GM18499 (cell line): Measurements from ENCODE around the gene AP1S2.
"Not testable (repeated sequence)": the region's sequence is repeated elsewhere in the genome, so short reads cannot be mapped to it uniquely, and the experiment has no call there.

ENCODE experiments used
- ATAC-seq: cut with Tn5 transposase; IDR thresholded peaks from one replicate; pipeline ENCODE4 v1.9.1; 2021; ENCODE audit warnings: moderate number of reproducible peaks; ENCODE audit not compliant: insufficient read depth, unreplicated experiment

The AP1S2 gene

DNA sequence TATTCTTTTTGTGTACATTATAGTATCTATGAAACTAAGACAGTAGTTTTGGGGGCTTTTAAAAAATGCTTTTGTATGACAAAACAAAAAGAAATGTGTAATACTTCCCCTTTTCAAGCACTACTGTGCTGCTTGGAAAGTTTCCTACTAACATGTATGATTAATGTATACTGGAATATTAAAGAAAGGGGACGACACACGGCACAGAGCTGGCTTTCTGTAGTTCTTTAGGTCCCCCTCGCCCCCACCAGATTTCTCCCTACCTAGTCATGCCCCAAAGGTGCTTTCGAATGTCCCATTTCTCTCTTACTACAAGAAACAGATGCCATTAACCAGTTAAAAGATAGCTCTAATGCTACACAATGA is 1.6 kb upstream of the AP1S2 start:
- ATAC-seq: no peak

DNA sequence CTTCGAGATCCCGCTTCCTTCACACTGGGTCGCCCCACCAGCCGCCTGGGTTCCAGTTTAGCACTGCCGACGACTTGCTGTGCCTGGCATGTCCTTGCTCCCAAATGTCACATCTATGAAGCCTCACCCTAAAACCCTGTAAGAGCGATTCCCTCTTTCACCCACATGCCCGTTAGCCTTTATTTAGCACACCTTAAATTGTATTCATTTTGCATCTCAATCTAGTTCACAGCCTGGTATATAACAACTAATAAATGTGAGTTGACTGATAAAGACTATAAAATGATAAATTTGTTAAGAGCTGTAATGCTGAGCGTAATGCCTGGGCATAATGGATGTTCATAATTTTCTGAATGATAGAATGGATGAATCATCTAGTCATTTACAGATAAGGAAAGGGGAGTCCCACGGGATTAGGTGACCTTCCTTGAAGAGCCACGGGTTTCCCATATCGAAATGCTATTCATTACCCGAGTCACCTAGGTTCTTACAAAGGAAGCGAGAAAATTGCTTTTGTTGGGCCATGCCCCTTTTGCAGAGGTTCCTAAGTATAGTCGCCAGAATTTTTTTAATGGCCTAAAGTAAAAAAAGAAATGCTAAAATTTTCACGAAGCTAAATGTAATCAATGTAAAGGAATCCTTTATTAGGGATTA is 1.1 kb upstream of the AP1S2 start:
- ATAC-seq: no peak

DNA sequence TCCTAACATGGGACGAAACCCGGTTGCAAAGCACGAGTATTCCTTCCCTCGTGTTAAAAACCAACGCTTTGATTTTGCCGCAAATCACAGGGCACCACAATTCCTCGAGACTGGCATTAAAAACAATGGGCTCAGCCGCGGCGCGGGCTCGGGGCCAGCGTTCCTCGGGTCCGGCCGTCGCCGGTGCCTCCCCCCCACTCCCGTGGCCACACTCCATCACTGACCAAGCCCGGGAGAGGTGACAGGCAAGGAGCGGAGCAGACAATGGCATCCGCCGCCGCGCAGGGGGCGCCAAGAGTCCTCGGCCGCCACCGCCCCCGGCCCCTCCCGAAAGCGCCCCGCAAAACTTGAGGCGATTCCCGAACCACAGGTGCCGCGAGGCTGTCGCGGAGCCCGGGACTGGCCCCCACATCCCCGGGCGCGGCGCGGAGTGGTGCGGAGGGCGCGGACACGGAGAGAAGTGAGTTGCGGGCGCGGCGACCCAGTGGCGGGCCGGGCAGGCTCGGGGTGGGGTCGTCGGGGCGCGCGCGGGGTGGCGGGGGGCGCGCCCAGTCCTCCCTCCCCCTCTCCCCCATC is 445 bp downstream of the AP1S2 start:
- ATAC-seq: peak; percentile 15

DNA sequence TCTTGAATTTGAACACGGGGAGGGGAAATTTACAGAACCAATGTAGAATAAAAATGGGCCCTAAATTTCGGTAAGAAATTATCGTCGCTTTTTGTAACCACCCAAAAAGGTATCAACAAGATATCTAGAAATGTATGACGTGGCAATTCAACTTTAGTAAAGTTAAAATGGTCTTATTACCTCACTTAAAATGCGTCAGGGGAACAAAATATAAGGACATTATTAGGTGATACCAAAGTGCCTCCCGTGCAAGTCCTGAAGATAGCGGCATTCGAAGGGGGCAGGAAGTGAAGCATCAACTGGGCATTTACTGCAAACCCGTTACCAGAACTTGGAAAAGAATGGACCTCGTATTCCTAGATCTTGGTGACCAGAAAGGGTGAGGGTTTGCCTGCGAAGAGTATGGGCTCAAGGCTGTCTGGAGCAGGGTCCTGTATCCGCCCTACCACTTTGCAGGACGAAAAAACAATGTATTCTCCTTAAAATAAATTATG is 980 bp downstream of the AP1S2 start:
- ATAC-seq: no peak

DNA sequence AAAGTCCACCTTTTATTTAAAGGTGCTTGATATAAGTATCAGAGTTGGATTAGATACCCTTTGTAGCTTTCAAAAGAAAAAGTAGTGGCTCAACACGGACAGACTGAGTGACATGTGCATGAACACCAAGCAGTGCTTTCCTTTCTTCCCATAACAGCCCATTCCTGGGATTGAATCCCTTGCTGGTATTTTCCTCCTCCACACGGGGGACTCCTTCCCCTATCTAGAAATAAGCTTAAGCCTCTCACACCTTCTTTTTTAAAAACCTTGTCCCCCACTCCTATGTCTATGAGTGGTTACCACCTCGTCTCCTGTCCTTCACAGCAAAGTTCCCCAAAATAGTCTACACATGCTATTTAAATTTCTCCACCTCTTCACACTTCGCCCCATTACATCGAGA is 5.1 kb downstream of the AP1S2 start:
- no peak for ATAC-seq

DNA sequence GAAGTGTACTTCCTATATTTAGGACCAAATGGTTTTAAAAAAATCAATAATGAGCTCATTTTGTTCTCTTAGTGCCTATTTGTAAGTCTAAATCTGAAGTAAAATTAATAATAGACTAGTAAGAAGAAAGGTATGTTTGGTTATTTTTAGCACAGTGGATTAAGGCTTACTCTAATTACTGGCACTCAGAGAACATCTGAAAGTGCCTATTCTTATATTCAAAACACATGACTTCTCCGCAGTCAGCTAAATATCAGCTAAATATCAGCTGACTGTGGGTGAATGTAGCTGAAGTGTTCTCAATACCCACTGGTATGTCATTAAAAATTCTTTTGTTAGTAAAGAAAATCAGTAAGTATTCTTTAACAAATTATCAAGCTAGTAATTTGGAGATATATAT is 6.0 kb downstream of the AP1S2 start:
- no peak for ATAC-seq

DNA sequence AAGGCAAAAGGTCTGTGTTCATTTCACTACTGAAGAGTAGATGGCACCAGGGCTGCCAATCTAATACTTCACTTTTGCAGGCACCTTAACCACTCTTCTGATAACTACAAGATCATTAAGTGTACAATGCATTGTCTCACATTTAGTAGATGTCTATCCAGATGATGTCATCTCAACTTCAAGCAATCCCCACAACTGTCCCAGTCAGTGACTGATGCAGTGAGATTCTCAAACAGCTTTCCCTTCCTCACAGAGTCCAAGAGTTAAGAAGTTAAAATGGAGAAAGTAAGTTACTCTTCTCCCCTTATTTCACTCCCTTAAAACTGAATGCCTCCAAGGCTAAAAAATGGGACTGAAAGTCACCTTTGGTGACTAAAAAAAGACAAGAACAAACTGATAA is 10.7 kb downstream of the AP1S2 start:
- no peak for ATAC-seq

DNA sequence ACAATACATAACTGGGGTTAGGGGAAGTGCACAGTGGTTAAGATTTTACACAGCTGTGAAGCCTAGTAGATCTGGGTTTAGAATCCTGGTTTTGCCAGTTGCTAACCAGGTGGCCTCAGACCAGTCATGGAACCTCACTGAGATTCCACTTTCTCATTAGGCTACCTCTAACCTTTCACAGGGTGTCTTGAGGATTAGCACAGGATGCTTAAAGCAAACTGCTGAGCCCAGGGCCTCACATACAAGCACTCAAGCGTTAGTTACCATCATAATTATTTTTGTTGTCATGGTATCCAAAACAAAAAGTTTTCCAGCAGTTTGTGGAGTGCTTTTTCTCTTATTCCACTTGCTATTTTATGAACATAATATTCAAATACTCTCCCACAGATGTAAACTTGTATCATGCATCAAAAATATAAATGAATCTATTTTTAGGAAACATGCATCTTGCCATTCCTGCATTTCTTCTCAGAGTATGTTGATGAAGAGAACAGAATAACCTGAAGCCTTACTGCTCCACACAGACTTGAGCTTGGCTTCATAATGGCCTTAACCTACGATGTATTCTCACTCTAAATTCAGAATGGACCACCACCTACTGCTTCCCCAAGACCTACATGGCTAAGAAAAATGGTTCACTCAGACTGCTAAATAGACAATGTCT is 12.6 kb downstream of the AP1S2 start:
- ATAC-seq: no peak

DNA sequence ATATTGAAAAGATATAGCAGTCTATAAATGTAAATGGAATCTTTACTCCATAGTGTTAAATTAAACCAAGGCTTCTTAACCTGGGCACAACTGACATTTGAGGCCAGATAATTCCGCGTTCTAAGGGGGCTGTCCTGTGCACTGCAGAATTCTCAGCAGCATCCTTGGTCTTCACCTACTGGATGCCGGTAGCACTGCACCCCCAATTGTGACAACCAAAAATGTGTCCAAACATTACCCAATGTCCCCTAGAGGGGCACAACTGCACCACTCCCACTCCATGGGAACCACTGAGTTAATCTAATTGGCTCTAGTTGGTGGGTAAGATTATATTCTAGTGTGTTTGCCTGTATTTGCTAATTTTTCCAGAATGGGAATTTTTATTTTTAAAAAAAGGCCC is 16.6 kb downstream of the AP1S2 start:
- no peak for ATAC-seq

DNA sequence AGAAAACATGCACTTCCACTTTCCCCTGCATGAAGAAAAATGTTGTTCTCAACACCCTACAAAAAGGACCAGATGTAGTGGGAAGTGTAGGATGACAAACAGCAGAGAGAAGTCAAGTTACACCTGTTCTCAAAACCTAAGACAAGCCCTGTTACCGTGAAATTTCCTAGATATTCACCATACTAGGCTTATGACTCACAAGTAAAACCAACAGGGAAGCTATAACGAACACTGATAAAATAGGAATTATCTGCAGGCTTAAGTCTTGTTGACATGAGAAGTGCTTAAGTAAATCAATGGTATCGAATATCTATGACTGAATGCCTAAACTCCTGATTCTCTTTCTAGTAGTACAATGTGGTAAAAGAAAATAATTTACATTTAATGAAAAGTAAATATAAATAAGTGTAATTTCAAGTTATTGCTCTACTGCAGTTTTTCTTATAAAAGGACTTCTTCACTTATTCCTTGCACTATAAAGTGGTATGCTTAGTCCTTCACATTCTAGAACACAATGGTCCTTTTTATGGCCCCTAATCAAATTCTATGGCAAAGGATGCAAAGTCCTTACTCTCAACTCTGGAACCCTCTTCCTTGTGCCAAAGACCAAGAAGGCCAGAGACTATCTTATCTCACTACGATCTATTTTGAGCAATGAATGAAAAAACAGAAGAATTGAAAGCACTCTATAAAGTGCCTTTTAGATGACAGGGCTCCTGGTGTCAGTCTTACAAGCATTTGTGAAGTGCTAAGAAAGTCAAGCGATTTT is 19.6 kb downstream of the AP1S2 start:
- no peak for ATAC-seq

DNA sequence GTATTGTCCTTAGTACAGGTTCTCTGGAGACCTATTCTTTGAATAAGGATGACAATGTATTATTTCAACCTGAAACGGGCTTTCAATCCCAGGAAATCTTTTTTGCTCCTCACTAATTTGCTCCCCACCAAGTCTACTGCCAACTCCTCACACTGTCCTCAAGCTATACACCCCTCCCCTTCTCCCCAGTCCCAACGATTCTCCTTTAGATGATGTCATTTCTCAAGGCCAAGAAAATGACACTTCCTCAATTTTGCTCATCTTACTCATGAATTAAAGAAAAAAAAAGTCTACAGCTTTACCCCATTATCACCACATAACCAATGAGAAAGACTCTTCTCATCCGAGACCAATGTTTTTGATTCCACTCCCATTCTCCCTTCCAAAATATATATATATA is 20.6 kb downstream of the AP1S2 start:
- ATAC-seq: no peak

DNA sequence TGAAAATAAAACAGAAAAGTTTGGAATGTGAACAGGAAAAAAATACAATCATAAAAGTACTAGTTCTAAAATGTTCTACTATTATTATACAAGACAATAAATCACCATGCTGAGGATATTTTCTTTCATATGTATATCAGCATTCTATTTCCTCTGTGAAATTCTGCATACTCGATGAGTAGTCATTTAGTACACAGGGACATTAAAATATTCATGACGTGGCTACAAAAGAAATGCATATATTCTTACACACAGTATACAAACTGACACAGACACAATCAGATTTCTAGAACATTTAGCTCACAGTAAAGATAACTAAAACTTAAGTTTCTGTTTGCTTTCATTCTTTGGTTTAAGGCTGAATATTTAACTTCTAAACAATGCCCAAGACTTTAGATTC is 23.3 kb downstream of the AP1S2 start:
- ATAC-seq: not testable (repeated sequence)

DNA sequence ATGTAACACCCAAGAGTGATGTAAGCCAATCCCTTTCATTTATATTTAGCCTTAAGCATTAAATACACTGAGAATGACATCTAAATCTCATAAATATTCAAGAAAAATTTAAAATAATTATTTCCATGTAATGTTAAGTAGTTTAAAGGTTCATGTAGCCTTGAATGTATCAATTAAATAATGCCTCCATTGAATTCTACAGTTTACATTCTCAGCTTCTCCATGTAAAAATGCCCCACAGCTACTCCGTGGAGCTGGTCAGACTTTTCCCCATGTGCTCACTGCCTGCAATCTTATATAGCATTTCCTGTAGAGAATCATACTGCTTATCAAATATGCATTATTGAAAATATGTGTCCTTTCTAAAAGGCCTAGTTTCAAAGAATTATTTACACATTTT is 25.4 kb downstream of the AP1S2 start:
- no peak for ATAC-seq

DNA sequence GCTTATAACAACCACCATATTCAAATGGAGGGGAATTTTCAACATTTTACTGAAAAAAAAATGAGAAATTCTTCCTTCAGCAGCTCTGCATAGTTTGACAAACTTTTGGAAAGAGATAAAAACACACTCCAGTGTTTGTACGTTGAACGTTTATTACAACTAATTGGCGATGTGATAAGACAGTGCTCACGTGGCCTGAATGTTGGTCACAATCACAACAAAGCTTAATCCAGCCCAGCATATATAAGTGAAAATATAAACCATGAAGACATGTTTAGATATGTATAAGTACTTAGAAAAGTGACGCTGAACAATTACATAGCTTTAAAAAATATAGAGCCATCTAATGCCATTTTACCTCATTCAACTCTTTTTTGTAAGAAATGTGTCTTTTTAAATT is 28.7 kb downstream of the AP1S2 start:
- no peak for ATAC-seq

DNA sequence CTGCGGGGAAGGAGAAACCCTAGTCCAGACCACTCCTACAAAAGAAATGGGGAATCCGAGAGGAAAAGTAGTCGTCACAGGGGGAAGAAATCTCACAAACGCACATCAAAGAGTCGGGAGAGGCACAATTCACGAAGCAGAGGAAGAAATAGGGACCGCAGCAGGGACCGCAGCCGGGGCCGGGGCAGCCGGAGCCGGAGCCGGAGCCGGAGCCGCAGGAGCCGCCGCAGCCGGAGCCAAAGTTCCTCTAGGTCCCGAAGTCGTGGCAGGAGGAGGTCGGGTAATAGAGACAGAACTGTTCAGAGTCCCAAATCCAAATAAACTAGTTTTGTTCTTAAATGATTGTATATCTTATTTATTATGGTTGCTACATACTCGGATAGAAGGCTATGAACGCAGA is 31.7 kb downstream of the AP1S2 start:
- ATAC-seq: no peak

DNA sequence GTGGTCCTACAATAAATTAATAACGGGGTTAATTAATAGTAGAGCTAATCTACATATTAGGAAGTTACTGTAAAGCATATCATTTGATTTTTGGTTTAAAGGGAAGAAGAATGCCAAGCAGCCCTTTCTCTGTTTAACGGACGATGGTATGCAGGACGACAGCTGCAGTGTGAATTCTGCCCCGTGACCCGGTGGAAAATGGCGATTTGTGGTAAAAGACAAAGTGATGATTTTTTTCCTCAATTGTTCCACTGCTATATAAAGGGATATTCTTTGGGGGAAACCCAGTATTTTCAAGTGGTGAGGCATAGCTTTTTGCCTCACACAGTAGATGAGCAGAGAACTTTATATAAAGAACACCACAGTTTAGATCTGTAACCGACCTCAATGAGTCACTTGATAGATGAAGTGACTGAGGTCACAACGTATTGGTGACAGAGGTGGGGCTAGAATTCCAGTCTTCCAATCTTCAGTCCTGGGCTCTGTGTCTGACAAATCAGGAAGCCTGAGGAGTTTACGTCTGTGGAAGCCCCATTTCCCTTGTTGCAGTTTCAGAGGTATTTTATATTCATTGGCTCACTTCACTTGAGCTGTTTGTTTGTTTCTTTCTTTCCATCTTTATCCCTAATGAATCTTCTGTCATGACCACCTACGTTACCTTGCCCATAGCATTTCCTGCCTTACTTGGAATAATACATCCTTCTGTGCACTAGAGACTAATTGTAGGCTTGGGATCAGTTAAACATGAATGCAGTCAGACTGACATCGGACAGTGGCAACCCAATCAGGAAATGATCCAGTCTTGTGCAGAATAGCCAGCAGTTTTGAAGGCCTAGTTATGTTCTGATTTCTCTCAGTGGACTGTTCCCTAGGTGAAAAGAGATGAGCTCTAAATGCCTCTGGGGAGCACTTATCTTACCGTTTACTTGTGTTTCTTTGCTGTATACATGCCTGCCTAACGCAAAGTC is 34.2 kb downstream of the AP1S2 start:
- ATAC-seq: no peak

DNA sequence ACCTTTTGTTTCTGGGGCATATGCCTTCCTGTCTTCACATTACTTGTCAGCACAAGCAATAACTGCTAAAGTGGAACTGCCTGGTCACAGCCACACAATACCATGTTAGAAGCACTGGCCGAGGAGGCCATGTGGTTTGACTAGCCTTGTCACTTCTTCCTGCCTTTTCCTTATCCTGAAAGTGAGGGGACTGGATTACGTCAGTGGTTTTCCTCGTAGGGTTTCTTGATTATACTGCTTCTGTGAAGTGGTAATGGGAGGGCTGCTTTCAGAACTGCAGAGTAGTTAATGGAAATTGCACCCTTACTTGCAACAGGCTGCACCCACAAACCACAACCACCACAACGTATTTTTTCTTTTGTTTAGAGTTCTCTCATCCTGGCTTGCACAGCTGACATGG is 37.7 kb downstream of the AP1S2 start:
- no peak for ATAC-seq

DNA sequence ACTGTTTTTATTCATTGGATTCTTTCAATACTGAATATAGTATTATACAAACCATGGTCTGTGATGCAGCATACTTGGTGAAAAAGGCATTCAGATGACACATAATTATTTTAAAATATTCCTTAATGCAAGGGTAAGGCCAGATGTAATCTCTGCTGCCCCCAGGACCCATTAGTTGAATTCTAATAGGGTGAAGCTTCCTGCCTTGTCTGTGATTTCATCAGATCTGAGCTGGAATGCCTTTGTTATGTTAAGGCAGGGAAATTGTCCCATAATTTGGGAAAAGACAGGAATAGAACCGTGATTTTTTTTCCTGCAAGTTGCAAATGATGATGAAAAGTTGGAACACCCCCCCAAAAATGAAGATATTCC is 38.2 kb downstream of the AP1S2 start:
- no peak for ATAC-seq

DNA sequence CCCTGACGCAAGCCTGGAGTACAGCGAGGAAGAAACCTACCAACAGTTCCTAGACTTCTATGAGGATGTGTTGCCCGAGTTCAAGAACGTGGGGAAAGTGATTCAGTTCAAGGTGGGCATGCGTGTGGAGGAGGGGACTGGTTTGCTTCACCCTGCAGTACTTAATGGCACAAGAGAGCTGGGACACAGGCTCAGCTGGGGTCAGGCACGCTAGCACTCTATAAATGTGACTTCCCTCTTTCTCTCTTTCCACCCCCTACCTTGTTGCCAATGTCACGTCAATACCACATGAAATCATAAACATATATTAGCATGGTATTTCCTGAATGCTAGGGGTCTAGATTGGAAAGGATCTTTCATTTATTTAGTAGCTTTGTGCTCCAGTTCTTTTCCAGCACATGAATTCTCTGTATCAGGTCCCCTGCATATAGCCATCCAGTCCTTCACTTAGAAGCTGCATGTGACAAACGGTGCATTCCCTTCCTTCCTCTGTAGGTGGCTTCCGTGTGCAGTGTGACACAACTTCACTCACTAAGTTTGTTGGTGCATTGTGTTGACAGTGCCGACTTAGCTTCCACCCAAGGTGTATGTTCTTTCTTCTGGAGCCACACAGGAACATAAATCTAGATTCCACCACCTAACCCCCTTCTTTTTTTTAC is 38.7 kb downstream of the AP1S2 start:
- ATAC-seq: peak; percentile 71
